NCI-H446 treated with DMSO at 0.1 percent for 48 hours (cell line): Measurements from ENCODE around the gene LEF1.
A peak's percentile ranks its signal among the peaks of the same experiment; 100 is the strongest.
"Not testable (repeated sequence)": the region's sequence is repeated elsewhere in the genome, so short reads cannot be mapped to it uniquely, and the experiment has no call there.

Source experiments
- DNase-seq: peaks from one replicate; lab custom pipeline; 2025; lab: John Stamatoyannopoulos, UW

The LEF1 gene

GRCh38 chr4:108031427-108032083 is 137.2 kb downstream of the LEF1 start:
- no peak for DNase-seq

GRCh38 chr4:108030332-108030731 is 138.4 kb downstream of the LEF1 start:
- no peak for DNase-seq

GRCh38 chr4:108029731-108030130 is 139.0 kb downstream of the LEF1 start:
- DNase-seq: no peak

- no peak for DNase-seq
These were observed 139.6 kb downstream of the LEF1 start for GRCh38 chr4:108029016-108029720.

GRCh38 chr4:108024878-108025165 is 143.9 kb downstream of the LEF1 start:
- DNase-seq: no peak

- no peak for DNase-seq
These were observed 144.5 kb downstream of the LEF1 start for GRCh38 chr4:108024085-108024877.

- no peak for DNase-seq
These were observed 149.9 kb downstream of the LEF1 start for GRCh38 chr4:108018884-108019187.

GRCh38 chr4:108018040-108018883 is 150.5 kb downstream of the LEF1 start:
- peak; percentile 16 for DNase-seq

- DNase-seq: no peak
These were observed 154.8 kb downstream of the LEF1 start for GRCh38 chr4:108013955-108014354.

GRCh38 chr4:108013327-108013726 is 155.4 kb downstream of the LEF1 start:
- DNase-seq: no peak

GRCh38 chr4:108012382-108012781 is 156.3 kb downstream of the LEF1 start:
- not testable (repeated sequence) for DNase-seq

- no peak for DNase-seq
These were observed 158.6 kb downstream of the LEF1 start for GRCh38 chr4:108010167-108010566.

GRCh38 chr4:108008721-108009120 is 160.0 kb downstream of the LEF1 start:
- no peak for DNase-seq

- no peak for DNase-seq
These were observed 160.7 kb downstream of the LEF1 start for GRCh38 chr4:108007984-108008383.

GRCh38 chr4:108006361-108006760 is 162.4 kb downstream of the LEF1 start:
- no peak for DNase-seq

GRCh38 chr4:108005807-108006206 is 162.9 kb downstream of the LEF1 start:
- DNase-seq: no peak

GRCh38 chr4:108004646-108005045 is 164.1 kb downstream of the LEF1 start:
- no peak for DNase-seq

- no peak for DNase-seq
These were observed 164.7 kb downstream of the LEF1 start for GRCh38 chr4:108003982-108004515.

GRCh38 chr4:108001540-108002135 is 167.1 kb downstream of the LEF1 start:
- DNase-seq: no peak

GRCh38 chr4:107999932-108000539 is 168.7 kb downstream of the LEF1 start:
- DNase-seq: no peak

GRCh38 chr4:107997794-107998193 is 170.9 kb downstream of the LEF1 start:
- DNase-seq: no peak
